Activated CD8-positive, alpha-beta T cell treated with anti-CD3 and anti-CD28 coated beads, Interleukin-2, amount 10 ng/mL, durations not matched to agents 7 days and 5 days (primary cell): ENCODE results near the gene CCDC144A. TPM values are rescaled to one million over a fixed set of nuclear protein-coding genes. Genes with fewer than 3 reads are reported as not detected.
"Not testable (repeated sequence)": the region's sequence is repeated elsewhere in the genome, so short reads cannot be mapped to it uniquely, and the experiment has no call there.

ENCODE experiments used
- ATAC-seq: fragments of 150-1000 bp; cut with Tn5 transposase; one replicate; pipeline ENCODE4 v1.10.0; 2021; ENCODE audit warnings: moderate library complexity
- CTCF ChIA-PET: fragments of 350-600 bp; sonication (Branson Sonifier 250); formaldehyde crosslinking; loops from one replicate; lab custom pipeline; 2021; ENCODE audit warnings: antibody characterized with exemption; lab: Charles Lee
- POLR2A ChIA-PET: fragments of 350-600 bp; sonication (Branson Sonifier 250); formaldehyde crosslinking; loops from one replicate; lab custom pipeline; 2021; ENCODE audit warnings: antibody characterized with exemption; lab: Charles Lee
- DNase-seq: peaks from one replicate; pipeline ENCODE4 v3.0.0-alpha.2; 2020
- H3K27ac Mint-ChIP-seq: one replicate; pipeline ENCODE4 v1.8.0; 2021; ENCODE audit warnings: mild to moderate bottlenecking, mixed read lengths
- H3K27me3 Mint-ChIP-seq: one replicate; pipeline ENCODE4 v1.8.0; 2021; ENCODE audit warnings: low read depth, mixed read lengths
- H3K36me3 Mint-ChIP-seq: one replicate; pipeline ENCODE4 v1.8.0; 2021; ENCODE audit warnings: low read depth, mixed read lengths
- H3K4me1 Mint-ChIP-seq: one replicate; pipeline ENCODE4 v1.8.0; 2021; ENCODE audit warnings: low read depth, mixed read lengths
- H3K4me3 Mint-ChIP-seq: one replicate; pipeline ENCODE4 v1.8.0; 2021; ENCODE audit warnings: mild to moderate bottlenecking, mixed read lengths
- H3K9me3 Mint-ChIP-seq: one replicate; pipeline ENCODE4 v1.8.0; 2022; ENCODE audit warnings: mixed read lengths; ENCODE audit not compliant: insufficient read depth
- total RNA-seq, 2 experiments: library from RNA; stranded (reverse); gene quantifications; one replicate each; pipeline ENCODE4 v1.2.3, GENCODE V29; 2021

Gene CCDC144A
- total RNA-seq, 2 experiments from 2014 or later, result 0.47 to 0.97 TPM

DNA sequence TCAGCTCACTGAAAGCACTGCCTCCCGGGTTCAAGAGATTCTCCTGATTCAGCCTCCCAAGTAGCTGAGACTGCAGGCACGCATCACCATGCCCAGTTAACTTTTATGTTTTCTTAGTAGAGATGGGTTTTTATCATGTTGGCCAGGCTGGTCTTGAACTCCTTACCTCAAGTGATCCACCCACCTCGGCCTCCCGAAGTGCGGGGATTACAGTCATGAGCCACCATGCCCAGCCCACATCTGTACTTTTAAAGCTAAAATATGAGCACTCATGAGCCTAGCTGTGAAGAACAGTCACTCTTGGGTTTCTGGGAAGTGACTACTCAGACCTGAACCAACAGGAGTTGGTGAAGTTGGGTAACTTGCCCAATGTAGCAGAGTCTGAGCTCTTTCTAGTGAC, 120.2 kb downstream of the CCDC144A start:
- H3K4me3 Mint-ChIP-seq, H3K27ac Mint-ChIP-seq, ATAC-seq, POLR2A ChIA-PET, CTCF ChIA-PET, H3K36me3 Mint-ChIP-seq, H3K9me3 Mint-ChIP-seq, H3K27me3 Mint-ChIP-seq, DNase-seq, H3K4me1 Mint-ChIP-seq: not testable (repeated sequence)

- H3K27ac Mint-ChIP-seq, CTCF ChIA-PET, H3K9me3 Mint-ChIP-seq, H3K36me3 Mint-ChIP-seq, H3K27me3 Mint-ChIP-seq, ATAC-seq, H3K4me1 Mint-ChIP-seq, POLR2A ChIA-PET, H3K4me3 Mint-ChIP-seq: not testable (repeated sequence)
- peak; percentile 29 for DNase-seq
Measured at GRCh38 chr17:16812126-16812525, 122.1 kb downstream of the CCDC144A start.

DNA sequence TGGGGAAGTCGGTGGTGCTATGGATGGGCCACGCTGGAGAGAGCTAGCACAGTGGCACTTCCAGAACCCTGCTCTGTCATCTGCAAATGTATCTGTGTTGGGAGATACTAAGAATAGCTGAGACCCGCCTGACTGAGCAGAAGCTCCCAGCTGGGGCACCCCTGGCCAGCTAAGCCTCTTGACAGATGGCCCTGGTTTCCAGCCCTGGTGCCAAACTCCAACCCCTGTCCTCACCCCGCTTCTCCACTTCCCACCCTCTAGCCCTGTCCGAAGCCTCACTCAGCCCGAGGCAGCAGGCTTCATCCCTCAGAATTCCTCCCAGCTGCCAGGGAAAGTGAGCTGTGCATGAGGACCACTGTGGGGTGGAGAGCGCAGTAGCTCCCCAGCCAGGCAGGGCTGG, 124.4 kb downstream of the CCDC144A start:
- H3K4me3 Mint-ChIP-seq, result no peak overlapping the region
- no peaks in the 10 kb centered on the region for H3K9me3 Mint-ChIP-seq
- H3K27ac Mint-ChIP-seq, result no peak overlapping the region
- H3K4me1 Mint-ChIP-seq, result no peaks in the 10 kb centered on the region
- H3K36me3 Mint-ChIP-seq, result no peaks in the 10 kb centered on the region
- H3K27me3 Mint-ChIP-seq, result no peaks in the 10 kb centered on the region
- DNase-seq, result no peak
- POLR2A ChIA-PET, result no interaction called here
- CTCF ChIA-PET, result no interaction called here
- no peak for ATAC-seq

GRCh38 chr17:16817201-16817600, 127.2 kb downstream of the CCDC144A start:
- Mint-ChIP-seq H3K27ac (no peak overlapping the region), H3K4me3 (no peak overlapping the region), H3K9me3 (no peaks in the 10 kb centered on the region), H3K36me3 (no peaks in the 10 kb centered on the region), H3K27me3 (no peaks in the 10 kb centered on the region), H3K4me1 (no peaks in the 10 kb centered on the region)
- ATAC-seq, result no peak
- CTCF ChIA-PET, result no interaction called here
- no peak for DNase-seq
- POLR2A ChIA-PET, result no interaction called here

DNA sequence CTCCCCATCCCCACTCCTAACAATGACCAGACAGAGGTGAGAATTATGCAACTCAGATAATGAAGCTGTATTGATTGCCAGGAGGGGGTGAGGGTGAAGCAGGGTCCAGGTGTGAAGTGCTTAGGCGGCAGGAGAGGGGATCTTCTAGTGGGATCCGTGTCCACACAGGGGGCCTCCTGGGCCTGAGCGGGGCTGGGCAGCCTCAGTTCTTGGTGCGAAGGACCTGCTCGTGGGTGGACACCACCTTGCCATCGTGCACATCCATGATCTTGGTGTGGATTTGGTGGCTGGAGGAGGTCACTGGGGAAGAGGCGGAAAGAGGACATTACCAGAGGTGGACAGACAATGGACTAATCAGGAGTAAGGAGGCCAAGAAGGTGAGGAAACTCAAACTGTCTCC, 127.9 kb downstream of the CCDC144A start:
- CTCF ChIA-PET, H3K9me3 Mint-ChIP-seq, H3K4me3 Mint-ChIP-seq, H3K27me3 Mint-ChIP-seq, POLR2A ChIA-PET, DNase-seq, H3K4me1 Mint-ChIP-seq, H3K27ac Mint-ChIP-seq, ATAC-seq, H3K36me3 Mint-ChIP-seq: not testable (repeated sequence)

DNA sequence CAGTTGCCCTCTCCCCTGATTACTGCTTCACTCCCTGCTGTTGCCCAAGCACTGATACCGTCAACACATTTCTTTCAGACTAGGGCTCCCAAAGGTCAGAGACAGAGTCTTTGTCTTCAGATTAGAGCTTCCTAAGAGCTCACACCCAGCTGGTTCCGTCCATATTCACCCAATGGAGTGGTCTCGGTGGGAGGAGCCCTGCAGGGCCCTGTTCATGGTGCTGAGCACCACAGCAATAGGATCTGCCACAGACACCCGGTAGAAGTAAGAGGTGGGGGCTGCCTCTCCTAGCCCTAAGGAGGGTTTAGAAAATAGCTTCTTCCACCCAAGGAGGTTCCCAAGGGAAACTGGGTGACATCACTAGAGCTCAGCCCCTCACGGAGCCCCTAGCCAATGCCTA, 128.3 kb downstream of the CCDC144A start:
- H3K27me3 Mint-ChIP-seq, result no peaks in the 10 kb centered on the region
- DNase-seq, result no peak
- POLR2A ChIA-PET, result no interaction called here
- CTCF ChIA-PET, result no interaction called here
- no peak for ATAC-seq
- H3K9me3 Mint-ChIP-seq, result no peaks in the 10 kb centered on the region
- H3K36me3 Mint-ChIP-seq, result no peaks in the 10 kb centered on the region
- no peak overlapping the region for H3K4me3 Mint-ChIP-seq
- H3K4me1 Mint-ChIP-seq, result no peaks in the 10 kb centered on the region
- H3K27ac Mint-ChIP-seq, result no peak overlapping the region

- Mint-ChIP-seq H3K9me3 (no peaks in the 10 kb centered on the region), H3K36me3 (no peaks in the 10 kb centered on the region), H3K4me3 (no peak overlapping the region), H3K27me3 (no peaks in the 10 kb centered on the region), H3K4me1 (no peaks in the 10 kb centered on the region), H3K27ac (no peak overlapping the region)
- CTCF ChIA-PET, result no interaction called here
- POLR2A ChIA-PET, result no interaction called here
- DNase-seq (no peak), ATAC-seq (no peak)
Measured at GRCh38 chr17:16818821-16819683, 129.0 kb downstream of the CCDC144A start.

- ChIA-PET CTCF (no interaction called here), POLR2A (no interaction called here)
- no peaks in the 10 kb centered on the region for H3K36me3 Mint-ChIP-seq
- no peak overlapping the region for H3K4me3 Mint-ChIP-seq
- no peak for ATAC-seq
- no peaks in the 10 kb centered on the region for H3K27me3 Mint-ChIP-seq
- no peak overlapping the region for H3K27ac Mint-ChIP-seq
- H3K4me1 Mint-ChIP-seq, result no peaks in the 10 kb centered on the region
- no peaks in the 10 kb centered on the region for H3K9me3 Mint-ChIP-seq
- no peak for DNase-seq
Measured at GRCh38 chr17:16820161-16820877, 130.3 kb downstream of the CCDC144A start.

DNA sequence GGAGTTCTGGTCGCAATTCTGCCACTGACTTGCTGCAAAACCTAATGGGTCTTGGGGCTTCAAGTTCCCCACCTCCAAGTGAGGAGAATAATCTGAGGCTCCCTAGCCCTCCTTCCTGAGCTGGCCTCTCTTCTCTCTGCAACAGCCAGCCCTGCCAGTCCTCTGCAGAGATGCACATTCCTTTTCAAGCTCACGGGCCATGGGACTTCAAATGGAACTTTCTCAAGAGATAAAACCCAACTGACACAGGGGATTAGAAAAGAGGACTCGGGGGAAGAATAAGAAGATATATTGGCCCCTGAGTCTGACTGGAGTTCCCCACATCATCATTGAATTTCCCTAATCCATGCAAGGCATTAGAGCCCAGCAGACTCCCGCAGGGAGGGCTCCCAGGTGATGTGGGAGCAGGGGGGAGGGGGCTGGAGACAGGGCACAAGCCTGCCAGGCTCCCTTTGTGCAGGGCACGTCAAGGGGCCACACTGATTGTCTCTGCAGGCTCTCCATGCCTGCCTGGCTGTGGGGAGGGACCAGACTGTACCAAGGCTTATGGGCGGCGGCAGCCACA, 131.0 kb downstream of the CCDC144A start:
- CTCF ChIA-PET, result no interaction called here

GRCh38 chr17:16822133-16822532, 132.1 kb downstream of the CCDC144A start:
- CTCF ChIA-PET, H3K27me3 Mint-ChIP-seq, DNase-seq, H3K27ac Mint-ChIP-seq, H3K36me3 Mint-ChIP-seq, H3K4me1 Mint-ChIP-seq, H3K4me3 Mint-ChIP-seq, POLR2A ChIA-PET, ATAC-seq, H3K9me3 Mint-ChIP-seq: not testable (repeated sequence)

More for the DNA sequence above, 131.0 kb downstream of the CCDC144A start:
- H3K9me3 Mint-ChIP-seq, result no peaks in the 10 kb centered on the region
- H3K27ac Mint-ChIP-seq, result no peak overlapping the region
- no peak overlapping the region for H3K4me3 Mint-ChIP-seq
- H3K4me1 Mint-ChIP-seq, result no peaks in the 10 kb centered on the region
- H3K36me3 Mint-ChIP-seq, result no peaks in the 10 kb centered on the region
- no peaks in the 10 kb centered on the region for H3K27me3 Mint-ChIP-seq
- DNase-seq (no peak), ATAC-seq (no peak)
- POLR2A ChIA-PET, result no interaction called here

DNA sequence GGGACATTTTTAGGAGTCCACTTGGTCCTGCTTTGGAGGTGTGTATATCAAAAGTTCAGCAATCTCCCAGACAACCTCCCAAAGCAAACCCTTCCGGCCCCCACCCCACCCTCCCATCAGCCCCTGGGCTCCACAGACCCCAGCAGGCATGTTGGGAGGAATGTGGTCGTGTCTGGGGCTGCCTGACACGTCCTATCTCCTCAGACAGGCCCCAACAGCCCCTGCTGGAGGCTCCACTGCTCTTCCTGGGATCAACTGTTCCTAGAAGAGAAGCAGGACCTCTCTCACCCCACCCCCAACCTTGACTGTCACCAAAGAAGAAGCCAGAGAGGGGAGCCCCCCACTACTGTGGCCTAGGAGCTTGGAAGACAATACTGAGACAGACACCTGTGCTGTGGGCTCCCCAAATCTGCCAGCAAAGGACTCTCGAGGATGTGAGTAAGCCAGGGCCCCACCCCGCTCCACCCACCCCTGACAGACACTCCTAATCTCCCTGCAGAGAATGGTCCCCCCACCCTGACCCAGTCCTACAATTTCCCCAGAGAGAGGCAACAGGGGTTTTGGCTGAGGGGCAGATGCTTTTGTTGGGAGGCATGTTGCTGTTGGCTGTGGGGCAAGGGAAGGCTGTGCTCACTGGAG, 133.8 kb downstream of the CCDC144A start:
- CTCF ChIA-PET, H3K9me3 Mint-ChIP-seq, POLR2A ChIA-PET, H3K27ac Mint-ChIP-seq, DNase-seq, H3K36me3 Mint-ChIP-seq, H3K4me3 Mint-ChIP-seq, ATAC-seq, H3K27me3 Mint-ChIP-seq, H3K4me1 Mint-ChIP-seq: not testable (repeated sequence)
